Astrocyte of the hippocampus (primary cell): Measurements from ENCODE around the gene SDR39U1.

Experiments
- DNase-seq: peaks from one replicate; pipeline ENCODE4 v3.0.0; 2011; ENCODE audit warnings: low read depth, low spot score

The SDR39U1 gene

DNA sequence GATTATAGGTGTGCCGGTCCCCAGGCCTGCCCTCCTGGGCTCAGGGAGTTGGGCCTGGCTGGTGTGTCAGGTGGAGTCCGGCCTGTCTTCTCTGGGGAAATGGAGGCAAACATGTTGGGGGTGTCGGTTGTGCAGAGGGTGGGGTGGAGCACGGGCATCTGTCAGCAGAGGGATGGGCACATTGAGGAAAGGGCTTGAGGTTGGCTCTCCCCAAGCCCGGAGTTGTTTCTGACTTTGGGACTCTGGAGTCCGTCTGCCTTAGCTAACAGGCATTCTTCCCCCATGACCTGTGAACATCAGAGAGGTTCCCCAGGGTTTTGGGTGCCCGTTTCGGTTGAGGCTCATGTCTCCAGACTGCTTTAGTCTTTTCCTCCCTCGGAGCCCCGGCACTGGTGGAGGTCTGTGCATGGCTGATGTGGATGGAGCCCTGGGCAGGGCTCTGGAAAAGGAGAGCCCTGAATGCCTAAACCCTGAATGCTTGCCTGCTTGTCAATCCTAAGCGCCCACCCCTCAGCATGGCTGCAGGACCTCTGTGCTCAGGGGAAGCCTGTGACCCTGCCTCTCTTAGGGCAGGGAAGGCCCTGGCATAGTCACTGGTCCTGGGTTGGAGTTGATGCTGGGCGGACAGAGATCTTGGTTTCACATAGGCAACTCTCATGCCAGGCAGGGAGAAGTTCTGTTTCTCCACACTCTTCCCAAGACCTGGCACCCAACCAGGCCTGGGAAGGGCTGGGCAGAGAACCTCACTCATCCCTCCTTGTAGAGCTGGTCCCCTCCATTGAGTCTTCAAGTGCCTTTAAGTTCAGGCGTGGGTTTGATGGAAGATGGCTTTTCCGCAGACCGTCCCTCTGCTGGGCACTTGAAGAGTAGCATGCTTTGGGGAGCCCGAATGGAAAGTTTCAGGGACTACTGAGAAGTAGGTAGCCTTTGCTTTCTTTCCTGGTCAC, 30.9 kb downstream of the SDR39U1 start:
- DNase-seq, result peak; percentile 62

DNA sequence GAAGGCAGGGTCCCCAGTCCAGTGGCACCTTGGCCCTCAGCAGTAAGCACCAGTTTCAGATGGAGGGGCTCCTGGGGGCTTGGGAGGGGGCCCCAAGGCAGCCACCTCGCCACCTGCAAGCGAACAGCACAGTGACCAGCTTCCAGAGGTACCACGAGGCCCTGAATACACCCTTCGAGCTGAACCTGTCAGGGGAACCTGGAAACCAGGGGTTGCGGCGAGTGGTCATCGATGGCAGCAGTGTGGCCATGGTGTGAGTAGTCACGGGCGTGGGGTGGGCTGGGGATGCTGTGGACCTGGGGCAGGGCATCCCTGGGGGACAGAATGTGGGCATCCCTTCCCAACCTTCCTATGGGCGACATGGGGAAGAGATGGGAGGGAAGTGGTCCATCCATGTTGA, 32.6 kb downstream of the SDR39U1 start:
- DNase-seq, result no peak

DNA sequence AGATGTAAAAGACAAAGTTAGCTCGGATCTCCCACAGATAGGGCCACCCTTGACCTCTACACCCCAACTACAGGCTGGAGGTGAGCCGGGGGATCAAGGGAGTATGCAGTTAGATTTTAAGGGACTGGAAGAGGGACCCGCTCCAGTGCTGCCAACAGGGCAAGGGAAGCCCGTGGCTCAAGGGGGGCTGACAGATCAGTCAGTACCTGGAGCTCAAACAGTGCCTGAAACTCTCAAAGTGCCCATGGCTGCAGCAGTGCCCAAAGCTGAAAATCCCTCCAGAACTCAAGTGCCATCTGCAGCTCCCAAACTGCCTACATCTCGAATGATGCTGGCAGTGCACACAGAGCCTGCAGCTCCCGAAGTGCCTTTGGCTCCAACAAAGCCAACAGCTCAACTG, 33.4 kb downstream of the SDR39U1 start:
- DNase-seq, result no peak

DNA sequence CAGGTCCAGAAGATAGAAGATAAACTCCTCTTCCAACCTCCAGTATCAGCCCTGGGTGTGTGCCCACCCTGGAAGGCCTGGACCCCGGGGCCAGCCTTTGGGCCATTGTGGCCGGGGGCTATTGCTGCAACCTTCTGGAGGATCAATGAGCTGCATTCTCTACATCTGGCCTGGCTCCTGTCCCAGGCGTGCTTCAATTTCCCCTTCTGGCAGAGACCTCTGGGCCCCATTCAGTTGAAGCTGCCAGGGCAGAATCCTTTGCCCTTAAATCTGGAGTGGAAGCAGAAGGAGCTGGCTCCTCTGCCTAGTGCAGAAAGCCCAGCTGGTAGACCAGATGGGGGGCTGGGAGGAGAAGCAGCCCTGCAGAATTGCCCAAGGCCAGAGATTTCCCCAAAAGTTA, 33.8 kb downstream of the SDR39U1 start:
- no peak for DNase-seq

DNA sequence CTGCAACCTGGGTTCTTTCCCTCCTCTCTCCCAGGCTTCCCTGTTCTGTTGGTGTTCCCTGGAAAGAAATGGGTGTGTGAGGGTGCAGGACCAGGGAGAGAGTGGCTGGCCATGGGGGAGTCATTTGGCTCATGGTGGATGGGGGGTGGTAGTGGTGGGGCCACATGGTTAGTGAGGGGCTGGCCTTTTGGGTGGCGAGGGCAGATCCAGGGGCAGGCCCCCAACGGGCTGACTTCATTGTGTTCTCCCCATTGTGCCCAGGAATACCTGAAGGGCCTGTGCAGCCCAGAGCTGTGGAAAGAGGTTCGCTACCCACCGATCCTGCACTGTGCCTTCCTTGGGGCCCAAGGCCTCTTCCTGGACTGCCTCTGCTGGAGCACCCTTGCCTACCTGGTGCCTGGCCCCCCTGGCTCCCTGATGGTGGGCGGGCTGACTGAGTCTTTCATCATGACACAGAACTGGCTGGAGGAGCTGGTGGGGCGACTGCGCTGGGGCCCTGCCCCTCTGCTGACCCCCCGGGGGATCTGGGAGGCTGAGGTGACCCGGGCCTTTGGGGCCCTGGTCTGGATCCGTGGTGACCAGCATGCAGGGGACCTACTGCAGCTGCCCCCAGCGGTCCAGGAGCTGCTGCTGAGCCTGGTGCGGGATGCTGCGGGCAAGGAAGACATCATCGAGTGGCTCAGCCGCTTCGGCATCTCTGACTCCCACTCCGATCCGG, 34.8 kb downstream of the SDR39U1 start:
- DNase-seq, result no peak

DNA sequence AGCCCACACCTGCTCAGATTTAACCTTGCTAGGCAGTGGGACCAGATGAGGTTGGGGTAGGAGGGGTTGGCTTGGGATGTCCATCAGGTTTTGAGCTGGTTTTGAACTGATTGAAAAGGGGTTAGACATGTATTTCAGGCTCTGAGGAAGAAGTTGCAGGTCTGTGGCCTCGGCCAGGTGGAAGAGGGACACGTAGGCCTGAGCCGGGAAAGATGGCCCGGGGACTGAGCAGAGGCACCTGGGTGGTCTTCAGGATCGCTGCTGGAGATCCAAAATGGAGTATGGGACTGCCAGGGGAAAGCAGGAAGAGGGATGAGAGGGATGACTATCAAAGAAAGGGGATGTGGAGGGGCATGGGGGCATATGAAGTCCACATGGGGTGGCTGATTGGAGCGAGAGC, 36.2 kb downstream of the SDR39U1 start:
- DNase-seq, result no peak

DNA sequence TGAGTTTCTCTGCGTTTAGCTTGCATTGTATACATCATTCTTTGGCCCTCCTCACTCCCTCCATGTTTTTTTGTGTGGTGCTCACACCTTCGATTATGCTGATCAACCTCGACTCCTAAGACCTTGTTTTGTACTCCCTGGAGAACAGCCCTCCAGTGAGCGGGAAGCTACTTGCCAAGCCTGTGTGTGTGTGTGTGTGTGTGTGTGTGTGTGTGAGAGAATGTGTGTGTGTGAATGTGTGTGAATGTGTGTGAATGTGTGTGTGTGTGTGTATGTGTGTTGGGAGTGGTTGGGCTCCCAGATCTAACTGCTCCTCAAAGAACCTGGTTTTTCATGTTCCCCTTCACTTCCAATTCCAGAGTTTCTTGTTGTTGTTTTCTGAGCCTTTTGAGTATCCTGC, 37.8 kb downstream of the SDR39U1 start:
- no peak for DNase-seq

DNA sequence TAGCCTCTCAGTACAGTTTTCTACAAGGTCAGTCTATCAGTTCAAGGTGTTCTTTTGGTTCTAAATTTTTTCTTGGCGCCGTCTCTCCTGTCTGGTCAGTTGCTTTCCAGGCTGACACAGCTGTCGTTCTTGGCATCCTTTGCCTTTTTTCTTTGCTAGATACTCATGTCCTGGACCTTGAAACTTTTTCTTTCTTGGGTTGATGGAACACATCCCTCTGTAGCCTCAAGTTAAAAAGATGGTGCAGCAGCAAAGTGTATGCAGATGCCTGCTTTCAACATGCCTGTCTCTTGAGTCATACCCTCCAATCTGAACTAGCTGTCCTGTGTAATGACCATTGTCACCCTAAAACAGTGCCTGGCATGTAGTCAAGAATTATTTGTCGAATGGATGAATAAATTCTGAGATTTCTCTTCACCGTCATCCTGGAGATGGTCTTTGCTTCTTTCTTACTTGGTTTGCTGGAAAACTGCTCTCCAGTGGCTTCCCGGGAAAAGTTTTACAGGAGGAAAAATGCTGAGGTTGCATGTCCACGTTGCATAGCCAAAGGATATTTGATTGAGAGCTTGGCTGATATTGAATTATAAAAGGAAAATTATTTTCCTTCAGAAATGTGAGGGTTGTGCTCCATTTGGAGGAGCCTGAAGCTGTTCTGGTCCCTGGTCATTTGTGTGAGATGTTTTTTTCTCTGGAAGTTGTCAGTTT, 39.1 kb downstream of the SDR39U1 start:
- peak; percentile 23 for DNase-seq

DNA sequence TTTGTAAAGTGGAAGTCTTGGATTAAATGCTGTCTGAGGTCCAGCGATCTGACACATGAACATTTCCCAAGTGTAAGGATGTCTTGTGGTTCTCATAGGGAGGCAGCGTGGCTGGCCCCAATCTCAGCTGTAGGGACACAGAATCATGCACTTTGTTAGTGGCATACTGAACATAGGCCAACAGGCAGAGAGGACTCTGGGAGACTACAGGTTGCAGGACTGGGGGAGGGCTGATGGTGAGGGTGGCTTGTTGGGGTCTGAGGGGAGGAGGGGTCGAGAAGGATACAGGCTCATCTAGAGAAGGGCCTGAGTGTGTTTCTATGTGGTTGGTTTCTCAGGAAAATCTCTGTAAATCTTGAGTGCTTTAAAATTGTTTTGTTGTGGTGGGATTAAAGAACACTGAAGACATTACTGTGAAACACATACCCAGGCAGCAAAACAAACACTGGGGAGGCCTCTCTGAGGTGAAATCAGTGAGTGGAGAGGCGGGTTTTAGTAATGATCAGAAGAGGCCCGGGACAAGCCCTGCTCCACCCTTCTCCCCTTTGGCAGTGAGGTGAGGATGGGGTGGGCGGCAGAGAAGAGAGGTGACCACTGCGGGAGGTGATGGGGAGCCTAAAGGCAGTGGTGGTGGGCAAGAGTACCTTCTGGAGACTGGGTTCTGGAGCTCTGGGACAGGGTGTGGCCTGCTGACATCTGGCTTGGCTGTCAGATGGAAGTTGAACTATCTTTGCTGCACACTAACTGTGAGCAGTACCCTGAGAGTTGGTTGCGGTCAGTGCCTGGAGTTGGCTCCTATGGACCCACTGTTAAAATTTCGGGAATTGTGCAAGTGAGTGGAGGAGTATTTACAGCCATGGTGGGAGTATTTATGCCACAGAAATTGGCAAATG, 40.5 kb downstream of the SDR39U1 start:
- DNase-seq, result no peak

DNA sequence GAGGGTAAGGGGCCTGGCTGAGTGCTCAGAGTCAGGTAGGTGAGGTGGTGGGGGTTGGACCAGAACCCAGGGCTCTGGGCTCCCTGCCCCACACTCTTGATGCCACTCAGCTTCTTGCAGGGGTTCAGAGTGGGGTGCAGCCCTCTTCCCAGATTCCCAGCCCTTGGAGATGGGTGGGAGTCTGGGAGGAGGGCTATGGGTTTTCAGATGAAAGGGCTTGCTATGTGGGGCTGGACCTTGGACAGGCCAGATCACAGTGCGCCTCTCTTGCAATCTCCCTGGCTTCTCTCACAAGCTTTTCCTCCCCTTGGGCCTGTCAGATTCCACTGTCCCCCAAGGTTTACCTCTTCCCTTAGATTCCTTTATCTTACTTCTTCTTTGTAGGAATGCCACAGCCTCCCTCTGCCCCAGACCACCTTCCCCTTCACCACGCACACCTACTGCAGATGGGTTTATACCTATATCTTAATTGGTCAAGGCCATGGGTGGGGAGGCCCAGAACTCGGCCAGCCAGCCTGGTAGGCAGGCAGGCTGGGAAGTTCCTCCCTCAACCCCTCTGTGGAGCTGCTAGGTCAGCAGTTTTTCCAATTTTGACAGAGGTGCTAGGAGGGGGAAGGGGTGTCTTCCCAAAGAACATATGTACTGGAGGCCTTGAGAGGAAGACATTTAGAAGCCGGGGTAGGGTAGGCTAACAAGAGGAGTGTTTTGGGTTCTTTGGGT, 42.4 kb downstream of the SDR39U1 start:
- no peak for DNase-seq

DNA sequence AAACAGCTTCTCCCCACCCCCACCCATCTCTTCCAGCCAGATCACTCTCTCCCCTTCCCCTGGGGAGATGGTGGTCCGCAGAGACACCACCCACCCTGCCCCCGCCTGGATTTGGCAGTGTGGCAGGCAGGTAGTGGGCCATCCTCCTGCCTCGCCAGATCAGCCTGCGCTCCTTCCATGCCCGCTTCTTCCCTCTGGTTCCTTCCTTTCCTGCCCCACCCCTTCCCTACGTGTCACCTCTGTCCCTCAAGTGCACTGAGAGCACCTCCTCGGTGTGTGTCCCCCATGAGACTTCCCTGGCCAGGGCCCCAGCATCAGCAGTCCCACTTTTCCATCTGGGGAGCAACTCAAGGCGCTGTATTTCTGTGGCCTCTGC, 43.1 kb downstream of the SDR39U1 start:
- no peak for DNase-seq

DNA sequence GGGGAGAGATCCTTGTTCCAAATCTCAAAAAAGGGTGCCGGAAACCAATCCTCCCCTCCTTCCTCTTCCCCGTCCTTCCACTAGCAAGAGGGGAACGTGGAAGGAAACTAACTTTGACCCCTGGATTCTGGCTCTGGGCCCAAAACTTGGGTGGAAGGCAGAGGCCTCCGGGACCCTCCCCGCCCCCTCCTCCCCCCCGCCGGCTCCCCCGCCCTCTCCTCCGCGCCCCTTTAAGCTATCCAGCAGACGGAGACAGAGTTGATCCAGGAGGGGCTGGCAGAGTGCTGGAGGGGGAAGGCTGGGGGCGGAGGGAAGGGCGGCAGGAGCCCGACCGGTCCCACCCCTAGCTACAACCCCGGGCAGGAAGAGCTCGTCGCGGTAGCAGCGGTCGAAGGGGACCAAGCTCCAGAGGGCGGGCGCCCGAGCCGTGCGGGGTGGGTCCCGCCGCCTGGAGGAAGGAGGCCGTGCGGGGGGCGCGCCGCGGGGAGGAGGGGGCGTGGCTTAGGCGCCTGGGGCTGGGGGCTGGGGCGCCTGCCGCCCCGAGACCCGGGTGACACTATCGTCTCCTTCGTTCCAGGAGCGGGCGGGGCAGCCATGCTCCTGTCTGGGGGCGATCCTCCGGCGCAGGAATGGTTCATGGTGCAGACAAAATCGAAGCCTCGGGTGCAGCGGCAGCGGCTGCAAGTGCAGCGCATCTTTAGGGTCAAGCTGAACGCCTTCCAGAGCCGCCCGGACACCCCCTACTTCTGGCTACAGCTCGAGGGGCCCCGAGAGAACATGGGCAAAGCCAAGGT, 43.7 kb downstream of the SDR39U1 start, which contains the start of gene NYNRIN:
TSS of gene NYNRIN (plus strand) at position 351 of the 794 bp plus-strand sequence. CDS start at position 595, 244 bp downstream.
- DNase-seq, result peak; percentile 62

DNA sequence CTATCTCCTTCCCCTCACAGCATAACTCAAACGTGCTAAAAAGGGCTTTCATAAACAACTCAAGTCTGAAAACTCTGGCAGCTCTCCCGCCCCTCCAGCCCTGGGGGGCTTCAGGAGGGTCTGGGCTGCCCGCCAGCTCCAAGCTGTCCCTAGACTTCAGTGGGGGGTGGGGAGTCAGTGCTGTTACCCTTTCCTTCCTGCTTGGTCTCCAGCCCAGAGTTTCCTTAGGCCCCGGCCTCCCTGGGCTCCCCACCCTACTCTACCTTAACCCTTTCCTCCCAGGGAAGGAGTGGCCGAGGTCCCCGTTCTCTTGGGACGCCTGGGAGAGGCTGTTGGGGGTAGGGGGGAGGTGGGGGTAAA, 44.3 kb downstream of the SDR39U1 start:
- peak; percentile 33 for DNase-seq

DNA sequence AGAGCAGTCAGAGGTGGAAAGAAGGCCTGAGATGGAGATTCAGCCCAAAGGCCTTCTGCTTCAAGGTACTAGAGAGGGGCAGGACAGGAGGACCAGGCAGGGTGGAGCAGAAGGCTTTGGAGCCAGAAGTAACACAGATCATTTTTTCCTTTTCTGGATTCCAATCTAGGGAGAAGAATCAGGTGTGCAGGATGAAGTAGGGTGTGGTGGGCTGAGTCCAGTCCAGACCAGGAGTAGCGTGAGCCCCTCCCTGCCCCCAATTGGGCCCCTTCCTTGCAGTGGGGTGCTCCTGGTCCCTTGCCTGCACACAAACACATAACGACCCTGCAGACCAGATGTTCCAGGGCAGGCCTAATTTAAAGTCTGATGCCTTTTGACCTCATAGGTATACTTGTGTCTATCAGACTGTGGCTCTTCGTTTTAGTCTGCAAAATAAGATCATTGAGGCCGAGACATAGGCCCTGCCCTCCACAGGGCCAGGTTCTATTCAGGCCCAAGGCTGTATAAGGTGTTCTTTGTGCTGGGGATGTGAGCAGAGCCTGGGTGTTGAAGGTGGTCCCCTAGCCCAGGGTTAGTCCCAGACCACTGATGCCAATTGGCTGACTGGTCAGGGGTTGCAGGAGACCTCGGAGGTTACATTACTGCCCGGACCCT, 44.8 kb downstream of the SDR39U1 start:
- DNase-seq, result no peak

DNA sequence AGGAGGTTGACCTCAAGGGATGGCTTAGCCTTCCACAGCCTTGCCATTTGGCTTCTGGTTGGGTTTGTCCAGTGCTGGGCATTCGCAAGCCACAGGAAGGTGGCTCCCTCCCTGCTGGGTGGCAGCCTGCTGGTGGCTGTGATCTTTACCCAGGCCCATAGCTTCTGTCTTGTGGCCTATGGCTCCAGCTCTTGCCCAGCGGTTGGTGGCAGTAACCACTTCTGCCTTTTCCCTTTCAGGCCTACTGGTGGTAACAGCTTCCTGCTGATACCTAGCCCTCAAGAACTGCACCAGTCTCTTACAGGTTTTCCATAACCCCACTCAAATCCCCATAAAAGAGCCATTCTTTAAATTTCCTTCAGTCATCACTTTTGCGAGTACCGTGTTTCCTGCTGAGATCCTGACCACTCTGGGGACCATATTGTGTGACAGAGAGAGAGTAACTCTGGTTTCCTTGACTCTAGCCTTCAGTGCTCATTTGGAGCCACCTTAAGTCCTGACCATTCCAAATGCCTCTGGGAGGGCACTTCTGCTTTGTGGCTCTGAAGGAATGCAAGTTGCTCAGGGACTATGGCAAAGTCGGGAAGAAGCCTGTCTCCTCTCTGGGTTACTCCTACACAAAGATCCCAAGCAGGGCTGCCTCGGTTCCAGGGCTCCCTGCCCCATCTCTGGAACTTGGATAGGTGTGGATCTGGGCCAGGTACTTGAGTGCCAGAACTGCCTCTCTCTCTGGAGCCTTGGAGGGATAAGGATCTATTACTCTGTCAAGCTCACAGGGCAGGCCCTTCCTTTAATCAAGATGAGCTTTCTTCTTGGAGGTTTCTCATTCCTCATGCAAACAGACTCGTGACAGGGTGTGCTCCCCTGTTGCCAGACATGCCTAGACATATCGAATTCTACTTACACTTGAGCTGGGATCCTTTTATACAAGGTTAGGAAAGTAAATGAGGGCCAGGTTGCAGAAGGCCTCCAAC, 46.7 kb downstream of the SDR39U1 start:
- DNase-seq, result no peak

DNA sequence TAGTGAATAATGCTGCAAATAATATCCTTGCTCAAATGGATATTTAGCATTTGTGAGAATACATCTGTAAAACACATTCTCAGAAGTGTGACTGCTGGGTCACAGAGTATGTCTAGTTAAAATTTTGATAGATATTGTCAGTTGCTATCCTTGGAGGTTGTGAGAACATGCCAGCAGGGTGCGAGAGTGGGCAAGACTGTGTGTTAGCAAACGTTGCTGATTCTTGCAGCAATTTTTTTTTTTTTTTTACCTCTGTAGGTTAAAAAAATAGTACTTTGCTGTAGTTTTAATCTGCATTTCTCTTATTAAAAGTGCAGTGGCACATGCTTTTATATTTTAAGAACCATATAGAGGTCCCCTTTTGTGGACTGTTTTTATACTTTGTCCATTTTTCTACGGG, 48.3 kb downstream of the SDR39U1 start:
- no peak for DNase-seq

DNA sequence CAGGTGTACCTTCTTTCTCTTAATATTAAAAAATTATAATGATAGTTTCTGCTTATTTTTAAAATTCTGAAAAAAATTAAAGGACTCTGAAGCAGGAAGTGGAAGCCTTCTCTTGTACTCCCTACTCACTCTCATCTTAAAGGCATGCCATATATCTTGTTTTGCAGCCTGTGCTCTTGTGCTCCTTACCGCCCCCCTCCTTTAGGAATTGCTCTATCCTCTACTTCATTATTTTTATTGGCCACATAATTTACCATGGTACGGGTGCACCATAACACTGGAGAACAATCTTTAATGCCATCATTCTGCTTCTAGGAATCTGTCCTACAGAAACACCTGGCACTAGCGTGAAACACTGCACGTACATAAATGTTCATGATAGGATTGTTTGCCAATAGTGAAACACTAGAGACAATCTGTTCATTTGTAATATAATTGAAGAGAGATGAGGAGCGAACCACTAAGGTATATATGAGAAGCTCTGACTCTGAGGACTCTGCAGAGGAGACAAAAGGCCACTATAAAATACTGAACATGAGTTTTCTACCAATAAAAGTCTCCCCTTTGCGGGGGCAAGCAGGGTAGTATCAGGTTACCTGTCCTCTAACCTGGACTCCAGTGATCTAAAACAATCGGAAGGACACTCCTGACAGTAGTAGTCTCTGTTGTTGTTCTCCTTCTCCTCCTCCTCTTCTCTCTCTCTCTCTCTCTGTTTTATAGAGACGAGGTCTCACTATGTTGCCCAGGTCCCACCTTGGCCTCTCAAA, 50.1 kb downstream of the SDR39U1 start:
- DNase-seq, result peak; percentile 20
